ENCODE measurements around the gene MPG.

The MPG gene

GRCh38 chr16:54237-54581 lies 23.8 kb upstream of the MPG start:
- DNase-seq (ENCODE audit: low spot score), result no peak
- TF ChIP-seq CTCF (IDR thresholded peaks at IDR 0.05; ENCODE audit: extremely low read depth, missing control alignments), result no peak

GRCh38 chr16:55571-56136 lies 22.4 kb upstream of the MPG start:
- TF ChIP-seq CTCF (IDR thresholded peaks at IDR 0.05; ENCODE audit: extremely low read depth, missing control alignments), result no peak
- no peak for DNase-seq (ENCODE audit: low spot score)

GRCh38 chr16:56231-56927 lies 21.6 kb upstream of the MPG start:
- no peak for DNase-seq (ENCODE audit: low spot score)
- no peak for TF ChIP-seq CTCF (IDR thresholded peaks at IDR 0.05; ENCODE audit: extremely low read depth, missing control alignments)

GRCh38 chr16:57711-58110 lies 20.3 kb upstream of the MPG start:
- no peak for TF ChIP-seq CTCF (IDR thresholded peaks at IDR 0.05; ENCODE audit: extremely low read depth, missing control alignments)
- DNase-seq (ENCODE audit: low spot score), result no peak

DNA sequence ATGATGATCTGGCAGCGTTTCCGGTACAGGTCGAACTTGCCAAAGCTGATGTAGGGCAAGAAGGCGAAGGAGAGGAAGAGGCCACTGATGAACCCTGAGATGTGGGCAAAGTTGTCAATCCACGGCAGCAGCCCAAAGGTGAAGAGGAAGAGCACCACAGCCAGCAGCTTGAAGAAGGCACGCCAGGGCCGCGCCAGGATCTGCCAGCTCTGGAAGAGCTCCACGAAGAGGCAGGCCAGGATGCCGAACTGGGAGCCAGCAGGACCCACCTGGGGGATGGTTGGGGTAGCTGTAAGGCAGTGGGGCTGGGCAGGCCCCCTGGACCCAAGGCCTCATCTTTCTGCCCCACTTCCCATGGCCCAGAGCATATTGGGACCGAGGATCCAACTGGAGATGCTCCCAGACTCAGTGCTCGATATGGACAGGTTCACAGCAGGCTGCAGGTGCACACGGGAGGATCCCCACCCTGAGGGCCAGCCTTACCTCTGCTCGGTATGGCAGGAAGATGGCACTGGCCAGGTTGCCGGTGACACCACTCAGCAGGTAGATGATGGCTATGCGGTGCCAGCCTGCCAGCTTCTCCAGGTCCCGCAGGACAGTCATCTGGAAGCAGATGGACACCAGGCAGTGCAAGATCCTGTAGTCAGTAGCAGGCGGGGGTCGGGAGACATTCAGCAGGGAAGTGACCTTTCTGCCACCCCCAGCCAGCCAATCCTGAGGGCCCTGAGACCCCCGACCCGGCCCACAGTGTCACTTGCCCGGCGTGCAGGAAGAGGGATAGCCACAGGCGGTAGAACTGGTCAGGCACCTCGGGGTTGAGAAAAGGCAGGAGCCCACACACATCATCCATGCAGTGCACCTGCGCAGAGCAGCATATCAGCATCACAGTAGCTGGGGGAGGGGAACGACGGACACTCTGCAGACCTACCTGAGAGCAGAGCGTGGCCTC lies 19.3 kb upstream of the MPG start:
- no peak for DNase-seq (ENCODE audit: low spot score)
- no peak for TF ChIP-seq CTCF (IDR thresholded peaks at IDR 0.05; ENCODE audit: extremely low read depth, missing control alignments)

DNA sequence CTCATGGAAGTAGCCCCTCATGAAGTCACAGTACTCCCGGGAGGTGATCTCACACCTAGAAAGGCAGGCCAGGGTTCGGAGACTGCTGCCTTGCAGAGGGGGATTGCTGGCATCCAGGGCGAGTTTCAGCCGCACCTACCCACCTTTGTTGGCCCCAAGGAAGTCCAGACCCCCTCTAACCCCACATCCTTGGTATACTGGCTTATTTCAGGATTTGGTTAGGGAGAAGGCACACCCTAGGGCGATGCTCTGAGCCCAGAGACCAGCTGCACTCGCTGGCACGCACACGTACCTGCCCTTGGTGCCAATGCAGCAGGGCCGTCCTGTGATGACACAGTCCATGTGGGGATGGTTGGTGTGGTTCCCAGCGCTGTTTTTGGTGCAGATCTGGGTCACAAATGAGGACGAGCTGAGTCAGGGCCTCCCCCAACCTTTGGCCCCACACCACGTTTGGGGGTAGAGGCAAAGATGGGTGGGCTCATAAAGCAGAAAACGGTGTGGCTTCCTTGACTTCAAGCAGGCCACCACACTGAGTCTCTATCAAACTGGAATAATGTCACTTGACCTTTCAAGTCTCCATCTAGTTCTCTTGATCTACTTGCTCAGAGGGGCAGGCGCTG lies 18.5 kb upstream of the MPG start:
- TF ChIP-seq CTCF (IDR thresholded peaks at IDR 0.05; ENCODE audit: extremely low read depth, missing control alignments), result no peak
- DNase-seq (ENCODE audit: low spot score), result no peak
